ENCODE measurements around the gene PYGM. TPM values are rescaled to one million over a fixed set of nuclear protein-coding genes. Genes with fewer than 3 reads are reported as not detected.

PYGM gene
- total and polyA plus RNA-seq, 2 of the 13 experiments (the other 11 are each of a cell fraction or from before 2014, with no cell fraction given) = 0.11 to 0.12 TPM

GRCh38 chr11:64770120-64770519, 10.3 kb upstream of the PYGM start (continued):
- no peak for TF ChIP-seq GRHL1 (CRISPR knock-in tag; conservative IDR thresholded peaks at IDR 0.05)
- no peak for TF ChIP-seq ZNF124 (CRISPR knock-in tag; IDR thresholded peaks at IDR 0.05)
- TF ChIP-seq, protein P1, sequence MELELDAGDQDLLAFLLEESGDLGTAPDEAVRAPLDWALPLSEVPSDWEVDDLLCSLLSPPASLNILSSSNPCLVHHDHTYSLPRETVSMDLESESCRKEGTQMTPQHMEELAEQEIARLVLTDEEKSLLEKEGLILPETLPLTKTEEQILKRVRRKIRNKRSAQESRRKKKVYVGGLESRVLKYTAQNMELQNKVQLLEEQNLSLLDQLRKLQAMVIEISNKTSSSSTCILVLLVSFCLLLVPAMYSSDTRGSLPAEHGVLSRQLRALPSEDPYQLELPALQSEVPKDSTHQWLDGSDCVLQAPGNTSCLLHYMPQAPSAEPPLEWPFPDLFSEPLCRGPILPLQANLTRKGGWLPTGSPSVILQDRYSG (CRISPR knock-in tag; IDR thresholded peaks at IDR 0.05) = no peak
- peak; percentile 91 for TF ChIP-seq RBM22 (optimal IDR thresholded peaks at IDR 0.05; ENCODE audit: low read length)
- no peak for TF ChIP-seq MTERF4 (CRISPR knock-in tag; IDR thresholded peaks at IDR 0.05)

- 99% methylated on average over 6 of the region's 6 CpGs for WGBS (ENCODE audit: low lambda C conversion rate)
Observed at GRCh38 chr11:64769283-64769682, 9.5 kb upstream of the PYGM start.

More at GRCh38 chr11:64769283-64769682, 9.5 kb upstream of the PYGM start:
- ATAC-seq = no peak
- H3K4me1 ChIP-seq (ENCODE audit: insufficient read depth, low read length) = peaks cover 15% of the 10 kb centered on the region
- intact Hi-C loops (cut with micrococcal nuclease; ENCODE audit: unreplicated experiment) (no loop called here), in situ Hi-C loops (cut with HindIII; ENCODE audit: extremely low pct_ligation_motif_present, low pct_unique_long_range_greater_than_20kb) (no loop called here)
- peaks cover 31% of the 10 kb centered on the region for H3K79me2 ChIP-seq (ENCODE audit: insufficient read depth, low read length)
- no peak overlapping the region for H3K27ac ChIP-seq (ENCODE audit: extremely low read length, insufficient read depth, low read length)
- no peak overlapping the region for H3K4me2 ChIP-seq (ENCODE audit: low read depth, low read length)
- H3K9ac ChIP-seq (ENCODE audit: insufficient read depth, low read depth, low read length) = no peak overlapping the region
- peaks cover 89% of the 10 kb centered on the region for H4K20me1 ChIP-seq (ENCODE audit: insufficient read depth, low read length)
- H3K9me3 ChIP-seq (ENCODE audit: low read length) = no peaks in the 10 kb centered on the region
- peaks cover 64 to 92% of the 10 kb centered on the region in 2 experiments for H3K36me3 ChIP-seq (replicated peaks in 1 of 2; ENCODE audit: control insufficient read depth in 1 of 2, insufficient read depth in 2 of 2, low read length in 2 of 2)
- no peak for FAIRE-seq
- H3K27me3 ChIP-seq (ENCODE audit: control insufficient read depth in 1 of 2, insufficient read depth in 2 of 2, low read length in 2 of 2) = no peaks in the 10 kb centered on the region
- TF ChIP-seq ZNF615 (CRISPR knock-in tag; IDR thresholded peaks at IDR 0.05; ENCODE audit: borderline replicate concordance) (no peak), ZNF333 (CRISPR knock-in tag; IDR thresholded peaks at IDR 0.05; ENCODE audit: borderline replicate concordance) (no peak), PHF8 (CRISPR knock-in tag; IDR thresholded peaks at IDR 0.05) (no peak), ZNF354B (CRISPR knock-in tag; IDR thresholded peaks at IDR 0.05) (no peak), ZNF83 (CRISPR knock-in tag; IDR thresholded peaks at IDR 0.05; ENCODE audit: borderline replicate concordance) (no peak), MXI1 (IDR thresholded peaks at IDR 0.05; ENCODE audit: borderline replicate concordance, low read depth, low read length) (no peak)
- TF ChIP-seq, protein P2, sequence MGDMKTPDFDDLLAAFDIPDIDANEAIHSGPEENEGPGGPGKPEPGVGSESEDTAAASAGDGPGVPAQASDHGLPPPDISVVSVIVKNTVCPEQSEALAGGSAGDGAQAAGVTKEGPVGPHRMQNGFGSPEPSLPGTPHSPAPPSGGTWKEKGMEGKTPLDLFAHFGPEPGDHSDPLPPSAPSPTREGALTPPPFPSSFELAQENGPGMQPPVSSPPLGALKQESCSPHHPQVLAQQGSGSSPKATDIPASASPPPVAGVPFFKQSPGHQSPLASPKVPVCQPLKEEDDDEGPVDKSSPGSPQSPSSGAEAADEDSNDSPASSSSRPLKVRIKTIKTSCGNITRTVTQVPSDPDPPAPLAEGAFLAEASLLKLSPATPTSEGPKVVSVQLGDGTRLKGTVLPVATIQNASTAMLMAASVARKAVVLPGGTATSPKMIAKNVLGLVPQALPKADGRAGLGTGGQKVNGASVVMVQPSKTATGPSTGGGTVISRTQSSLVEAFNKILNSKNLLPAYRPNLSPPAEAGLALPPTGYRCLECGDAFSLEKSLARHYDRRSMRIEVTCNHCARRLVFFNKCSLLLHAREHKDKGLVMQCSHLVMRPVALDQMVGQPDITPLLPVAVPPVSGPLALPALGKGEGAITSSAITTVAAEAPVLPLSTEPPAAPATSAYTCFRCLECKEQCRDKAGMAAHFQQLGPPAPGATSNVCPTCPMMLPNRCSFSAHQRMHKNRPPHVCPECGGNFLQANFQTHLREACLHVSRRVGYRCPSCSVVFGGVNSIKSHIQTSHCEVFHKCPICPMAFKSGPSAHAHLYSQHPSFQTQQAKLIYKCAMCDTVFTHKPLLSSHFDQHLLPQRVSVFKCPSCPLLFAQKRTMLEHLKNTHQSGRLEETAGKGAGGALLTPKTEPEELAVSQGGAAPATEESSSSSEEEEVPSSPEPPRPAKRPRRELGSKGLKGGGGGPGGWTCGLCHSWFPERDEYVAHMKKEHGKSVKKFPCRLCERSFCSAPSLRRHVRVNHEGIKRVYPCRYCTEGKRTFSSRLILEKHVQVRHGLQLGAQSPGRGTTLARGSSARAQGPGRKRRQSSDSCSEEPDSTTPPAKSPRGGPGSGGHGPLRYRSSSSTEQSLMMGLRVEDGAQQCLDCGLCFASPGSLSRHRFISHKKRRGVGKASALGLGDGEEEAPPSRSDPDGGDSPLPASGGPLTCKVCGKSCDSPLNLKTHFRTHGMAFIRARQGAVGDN (CRISPR knock-in tag; IDR thresholded peaks at IDR 0.05) = no peak
- ChIA-PET POLR2A (no interaction called here), CTCF (ENCODE audit: low intra/inter-chr PET ratio, low total read pairs) (no interaction called here)
- H2AFZ ChIP-seq (ENCODE audit: low read length) = no peak overlapping the region
- no peak overlapping the region for H3K4me3 ChIP-seq (replicated peaks in 1 of 3; ENCODE audit: insufficient read depth in 1 of 3, low read depth in 2 of 3, low read length in 3 of 3)
- DNase-seq (ENCODE audit: low spot score) = no peak
- BruUV-seq (replicated peaks) = no TSS peak

Data from HepG2 (cell line).